Measurements from ENCODE around the gene GPRC5B.

The GPRC5B gene

DNA sequence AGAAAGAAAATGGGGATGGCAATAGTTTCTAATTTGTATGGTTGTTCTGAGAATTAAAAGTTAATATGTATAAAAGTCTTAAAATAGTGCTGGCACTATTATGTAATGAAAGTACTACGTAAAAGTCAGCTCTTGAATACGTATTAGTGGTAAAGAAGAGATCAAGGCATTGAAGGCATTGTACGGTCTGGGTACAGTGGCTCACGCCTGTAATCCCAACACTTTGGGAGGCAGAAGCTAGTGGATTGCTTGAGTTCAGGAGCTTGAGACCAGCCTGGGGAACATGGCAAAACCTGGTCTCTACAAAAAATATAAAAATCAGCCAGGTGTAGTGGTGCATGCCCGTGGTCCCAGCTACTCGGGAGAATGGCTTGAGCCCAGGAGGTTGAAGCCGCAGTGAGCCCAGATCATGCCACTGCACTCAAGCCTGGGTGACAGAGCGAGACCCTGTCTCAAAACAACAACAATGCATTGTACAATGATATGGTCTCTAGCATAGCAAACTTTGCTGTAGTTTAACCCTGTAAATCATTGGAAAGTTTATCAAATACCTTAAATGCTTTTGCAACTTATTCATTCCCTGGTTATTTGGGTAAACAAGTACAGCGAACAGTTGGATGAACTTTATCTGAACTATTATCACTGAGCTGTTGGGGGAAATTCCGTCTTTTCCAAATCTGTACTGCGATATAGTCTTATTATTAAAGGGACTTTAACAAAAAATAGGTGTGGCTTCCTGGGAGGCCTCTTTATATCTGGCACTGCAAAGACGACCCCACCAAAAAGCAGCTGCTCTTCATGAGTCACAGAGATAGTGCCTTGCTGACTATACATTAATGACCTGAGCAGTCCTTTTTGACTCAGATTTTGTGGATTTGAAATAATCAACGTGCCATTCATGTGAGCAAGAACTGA is 73.6 kb downstream of the GPRC5B start:
- no peak for DNase-seq (ENCODE audit: low read depth)

DNA sequence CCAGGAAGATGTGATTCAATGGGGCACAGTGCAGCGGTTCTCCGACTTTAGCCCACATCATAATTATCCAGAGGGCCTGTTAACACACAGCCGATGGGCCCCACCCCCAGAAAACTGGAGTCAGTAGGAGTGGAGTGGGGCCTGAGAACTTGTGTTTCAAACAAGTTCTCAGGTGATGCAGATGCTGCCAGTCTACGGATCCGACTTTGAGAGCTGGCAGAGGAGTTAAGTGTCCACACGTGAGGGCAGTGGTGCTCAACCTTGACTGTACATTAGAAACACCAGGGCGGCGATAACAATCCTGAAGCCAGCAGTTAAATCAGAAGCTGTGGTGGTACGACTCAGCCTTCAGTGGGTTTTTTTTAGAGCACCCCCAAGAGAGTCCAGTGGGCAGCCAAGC is 75.0 kb downstream of the GPRC5B start:
- no peak for DNase-seq (ENCODE audit: low read depth)

DNA sequence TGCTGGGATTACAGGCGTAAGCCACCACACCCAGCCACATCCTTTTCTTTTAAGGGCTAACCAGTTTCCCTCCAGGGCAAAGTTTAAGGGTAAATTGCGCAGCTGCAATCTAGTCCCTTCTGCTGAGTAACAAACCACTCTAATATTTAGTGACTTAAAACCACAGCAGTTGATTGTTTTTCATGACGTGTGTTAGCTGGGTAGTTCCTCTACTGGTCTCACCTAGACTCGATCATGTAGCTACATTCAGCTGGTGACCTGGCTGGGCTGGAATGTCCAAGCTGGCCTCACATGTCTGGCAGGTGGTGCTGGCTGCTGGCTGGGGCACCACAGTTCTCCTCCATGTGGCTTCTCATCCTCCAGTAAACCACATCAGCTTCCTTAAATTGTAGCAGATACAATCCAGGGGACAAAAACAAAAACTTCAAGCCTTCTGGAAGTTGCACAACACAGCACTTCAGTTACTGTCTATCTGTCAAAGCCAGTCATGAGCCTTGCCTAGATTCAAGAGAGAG is 75.5 kb downstream of the GPRC5B start:
- no peak for DNase-seq (ENCODE audit: low read depth)

DNA sequence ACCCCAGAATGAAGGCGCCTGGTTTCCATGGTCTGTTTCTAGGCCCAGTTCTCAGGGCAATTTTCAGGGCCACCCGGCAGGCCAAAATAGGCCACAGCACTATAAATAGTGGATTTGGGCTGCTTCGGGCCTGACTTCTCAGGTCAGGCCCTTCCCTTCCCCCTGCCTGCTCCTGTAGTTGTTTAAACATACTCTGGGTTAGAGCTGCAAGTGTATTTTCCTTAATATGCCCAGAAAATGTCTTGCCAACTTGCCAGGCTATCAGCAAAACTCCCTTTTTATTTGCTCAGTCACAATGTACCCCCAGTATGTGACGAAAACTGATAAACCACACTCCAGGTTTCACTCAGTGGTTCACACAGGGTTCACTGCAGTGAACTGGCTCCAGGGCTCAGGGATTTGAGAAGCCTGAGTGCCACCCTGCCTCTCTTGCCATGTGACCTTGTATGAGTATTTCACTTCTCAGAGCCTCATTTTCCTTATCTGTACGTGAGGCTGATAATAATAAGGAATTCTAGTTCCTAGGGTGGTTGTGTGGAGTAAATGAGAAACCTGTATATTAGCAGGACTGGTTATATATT is 76.5 kb downstream of the GPRC5B start:
- DNase-seq (ENCODE audit: low read depth), result no peak
